H1 (cell line): ENCODE results near the gene FHDC1.

Experiments used
- EZH2 ChIP-seq: fragments of 200-600 bp; sonication (generic); IDR thresholded peaks from 2 replicates; pipeline ENCODE4 v1.7.1; 2012; ENCODE audit warnings: low read depth, mild to moderate bottlenecking, moderate library complexity, low read length, inconsistent platforms; ENCODE audit not compliant: severe bottlenecking
- KDM5A ChIP-seq: fragments of 200-600 bp; IDR thresholded peaks from 2 replicates; pipeline ENCODE4 v1.7.1; 2012; ENCODE audit warnings: mild to moderate bottlenecking, low read length, inconsistent platforms, mixed read lengths
- POLR2A ChIP-seq, 2 experiments: IDR thresholded peaks; 1 replicate in 1 of 2; 2 replicates in 1 of 2; pipeline ENCODE4 v1.6.1; 2011; ENCODE audit warnings: low read depth in 2 of 2, low read length in 2 of 2, mild to moderate bottlenecking in 2 of 2; ENCODE audit errors: control extremely low read depth in 1 of 2
- RAD21 ChIP-seq, 2 experiments: IDR thresholded peaks in 1 of 2; conservative IDR thresholded peaks in 1 of 2; 2 replicates each; pipeline ENCODE4 v1.6.1; 2011; ENCODE audit warnings: low read depth in 2 of 2, low read length in 2 of 2, improper control_type of control experiment in 1 of 2, inconsistent platforms in 1 of 2, mild to moderate bottlenecking in 1 of 2, moderate library complexity in 1 of 2
- RBBP5 ChIP-seq: IDR thresholded peaks from 2 replicates; pipeline ENCODE4 v1.7.1; 2012; ENCODE audit warnings: low read depth, mild to moderate bottlenecking, inconsistent platforms, low read length, moderate library complexity, borderline replicate concordance
- SIN3A ChIP-seq, 2 experiments: IDR thresholded peaks in 1 of 2; conservative IDR thresholded peaks in 1 of 2; 2 replicates each; pipeline ENCODE4 v1.6.1; 2011 to 2012; ENCODE audit warnings: low read length in 2 of 2, improper control_type of control experiment in 1 of 2, low read depth in 1 of 2, mild to moderate bottlenecking in 1 of 2
- ZNF274 ChIP-seq: IDR thresholded peaks from 2 replicates; pipeline ENCODE4 v1.7.0; 2012; ENCODE audit warnings: low read length, borderline replicate concordance; ENCODE audit errors: extremely low read depth
- TF ChIP-seq, protein P1 (sequence below): IDR thresholded peaks from 2 replicates; pipeline ENCODE4 v1.6.1; 2011; ENCODE audit warnings: low read depth, mild to moderate bottlenecking, low read length; ENCODE audit not compliant: insufficient read depth
- TF ChIP-seq, protein P2 (sequence below), 3 experiments: IDR thresholded peaks; 1 replicate in 2 of 3; 2 replicates in 1 of 3; pipeline versions ENCODE4 v1.5.1 to v1.6.1; 2011; ENCODE audit warnings: low read length in 3 of 3, mild to moderate bottlenecking in 3 of 3, inconsistent platforms in 2 of 3, low read depth in 1 of 3, moderate library complexity in 1 of 3; ENCODE audit not compliant: insufficient read depth in 1 of 3; ENCODE audit errors: control extremely low read depth in 1 of 3
- TF ChIP-seq, protein P3 (sequence below): IDR thresholded peaks from 2 replicates; pipeline ENCODE4 v1.6.1; 2012; ENCODE audit warnings: inconsistent platforms

GRCh38 chr4:152994038-152994437 is 57.9 kb downstream of the FHDC1 start:
- no peak for TF ChIP-seq EZH2
- TF ChIP-seq ZNF274: no peak
- TF ChIP-seq, protein P1, sequence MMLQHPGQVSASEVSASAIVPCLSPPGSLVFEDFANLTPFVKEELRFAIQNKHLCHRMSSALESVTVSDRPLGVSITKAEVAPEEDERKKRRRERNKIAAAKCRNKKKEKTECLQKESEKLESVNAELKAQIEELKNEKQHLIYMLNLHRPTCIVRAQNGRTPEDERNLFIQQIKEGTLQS: no peak
- TF ChIP-seq, protein P2, sequence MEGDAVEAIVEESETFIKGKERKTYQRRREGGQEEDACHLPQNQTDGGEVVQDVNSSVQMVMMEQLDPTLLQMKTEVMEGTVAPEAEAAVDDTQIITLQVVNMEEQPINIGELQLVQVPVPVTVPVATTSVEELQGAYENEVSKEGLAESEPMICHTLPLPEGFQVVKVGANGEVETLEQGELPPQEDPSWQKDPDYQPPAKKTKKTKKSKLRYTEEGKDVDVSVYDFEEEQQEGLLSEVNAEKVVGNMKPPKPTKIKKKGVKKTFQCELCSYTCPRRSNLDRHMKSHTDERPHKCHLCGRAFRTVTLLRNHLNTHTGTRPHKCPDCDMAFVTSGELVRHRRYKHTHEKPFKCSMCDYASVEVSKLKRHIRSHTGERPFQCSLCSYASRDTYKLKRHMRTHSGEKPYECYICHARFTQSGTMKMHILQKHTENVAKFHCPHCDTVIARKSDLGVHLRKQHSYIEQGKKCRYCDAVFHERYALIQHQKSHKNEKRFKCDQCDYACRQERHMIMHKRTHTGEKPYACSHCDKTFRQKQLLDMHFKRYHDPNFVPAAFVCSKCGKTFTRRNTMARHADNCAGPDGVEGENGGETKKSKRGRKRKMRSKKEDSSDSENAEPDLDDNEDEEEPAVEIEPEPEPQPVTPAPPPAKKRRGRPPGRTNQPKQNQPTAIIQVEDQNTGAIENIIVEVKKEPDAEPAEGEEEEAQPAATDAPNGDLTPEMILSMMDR (IDR thresholded peaks at IDR 0.05; ENCODE audit: control extremely low read depth in 1 of 3, insufficient read depth in 1 of 3, low read depth in 1 of 3, low read length in 3 of 3): no peak
- TF ChIP-seq POLR2A (IDR thresholded peaks at IDR 0.05; ENCODE audit: control extremely low read depth in 1 of 2, low read depth in 2 of 2, low read length in 2 of 2): no peak
- TF ChIP-seq, protein P3, sequence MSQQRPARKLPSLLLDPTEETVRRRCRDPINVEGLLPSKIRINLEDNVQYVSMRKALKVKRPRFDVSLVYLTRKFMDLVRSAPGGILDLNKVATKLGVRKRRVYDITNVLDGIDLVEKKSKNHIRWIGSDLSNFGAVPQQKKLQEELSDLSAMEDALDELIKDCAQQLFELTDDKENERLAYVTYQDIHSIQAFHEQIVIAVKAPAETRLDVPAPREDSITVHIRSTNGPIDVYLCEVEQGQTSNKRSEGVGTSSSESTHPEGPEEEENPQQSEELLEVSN: no peak
- TF ChIP-seq KDM5A: no peak
- TF ChIP-seq SIN3A (conservative IDR thresholded peaks at IDR 0.05 in 1 of 2, IDR thresholded peaks at IDR 0.05 in 1 of 2; ENCODE audit: low read depth in 1 of 2, low read length in 2 of 2): no peak
- no peak for TF ChIP-seq RBBP5
- no peak for TF ChIP-seq RAD21 (IDR thresholded peaks at IDR 0.05 in 1 of 2, conservative IDR thresholded peaks at IDR 0.05 in 1 of 2; ENCODE audit: low read depth in 2 of 2, low read length in 2 of 2)
